Vagina (tissue), 2 donors: ENCODE measurements around the gene CCDC110.

Experiments
- CTCF ChIP-seq, 3 experiments: fragments of 450-650 bp in 2 of 3; fragments of 200-600 bp in 1 of 3; sonication (generic) in 1 of 3; IDR thresholded peaks; one replicate each; pipeline ENCODE4 v1.5.1; 2017 to 2019; ENCODE audit warnings: antibody characterized with exemption in 3 of 3, mild to moderate bottlenecking in 2 of 3, moderate library complexity in 2 of 3
- POLR2AphosphoS5 ChIP-seq, 2 donors: sonication (generic); formaldehyde crosslinking; IDR thresholded peaks; one replicate each; pipeline ENCODE4 v1.9.0; 2017; ENCODE audit warnings: antibody characterized with exemption in 2 of 2, mild to moderate bottlenecking in 2 of 2, low read depth in 1 of 2; ENCODE audit not compliant: insufficient read depth in 1 of 2

DNA sequence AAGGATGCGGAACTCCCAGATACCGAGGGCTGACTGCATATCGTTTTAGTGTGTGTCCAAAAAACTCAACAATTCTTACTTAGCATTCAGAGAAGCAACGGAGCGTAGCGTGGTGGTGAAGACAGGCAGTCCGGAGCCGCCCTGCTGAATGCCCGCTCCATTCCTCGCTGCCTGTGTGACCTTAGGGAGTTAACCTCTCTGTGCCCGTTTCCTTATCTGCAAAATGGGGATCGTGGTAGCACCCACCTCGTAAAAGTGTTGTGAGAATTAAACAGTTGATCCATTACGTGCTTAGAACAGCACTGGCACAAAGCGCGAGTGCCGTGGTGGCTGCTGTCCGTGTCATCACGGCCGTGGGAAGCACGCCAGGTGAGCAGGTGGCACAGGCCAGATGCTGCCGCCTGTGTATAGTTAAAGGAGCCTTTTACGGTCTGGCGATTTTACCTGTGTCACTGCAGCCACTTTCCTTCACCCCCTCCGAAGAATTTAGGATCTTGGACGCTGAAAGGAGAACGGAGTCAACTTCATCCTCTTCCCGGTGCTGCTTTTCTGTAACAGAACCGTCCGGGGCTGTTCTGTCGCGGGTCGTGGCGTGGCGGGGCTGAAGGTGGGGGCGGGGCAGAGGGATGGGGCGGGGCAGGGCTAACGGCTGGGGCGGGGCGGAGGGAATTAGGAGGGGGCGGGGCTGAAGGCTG, 885 bp downstream of the CCDC110 start:
- TF ChIP-seq POLR2AphosphoS5 (IDR thresholded peaks at IDR 0.05; ENCODE audit: insufficient read depth in 1 of 2, low read depth in 1 of 2) (peak in 1 of 2 donors; percentile 45), CTCF (IDR thresholded peaks at IDR 0.05) (no peak)
